A549 (cell line): ENCODE results near the gene LARP7. TPM values are rescaled to one million over a fixed set of nuclear protein-coding genes. Genes with fewer than 3 reads are reported as not detected.

Experiments used
- ATAC-seq, 2 experiments: fragments of 200-7000 bp in 1 of 2; fragments of >200 bp in 1 of 2; cut with Nextera tagmentation in 1 of 2; cut with Tn5 transposase in 1 of 2; 3 replicates each; pipeline versions ENCODE4 v1.8.0 to v1.9.1; 2018 to 2020; ENCODE audit warnings: mild to moderate bottlenecking in 1 of 2, moderate library complexity in 1 of 2
- CTCF ChIA-PET: fragments of 300-600 bp; sonication (Branson Sonifier 250); formaldehyde crosslinking; extraction: SDS; loops from one replicate; lab custom pipeline; 2021; ENCODE audit warnings: antibody characterized with exemption, inconsistent platforms; lab: Yijun Ruan, JAX
- POLR2A ChIA-PET: fragments of 350-600 bp; formaldehyde crosslinking; extraction: SDS; loops from one replicate; lab custom pipeline; 2021; ENCODE audit warnings: antibody characterized with exemption, inconsistent platforms; lab: Yijun Ruan, JAX
- DNase-seq, 2 experiments: peaks; one replicate each; pipeline versions ENCODE4 v3.0.0 to v3.0.0-alpha.2; 2011 to 2016; ENCODE audit warnings: low read depth in 1 of 2, low spot score in 1 of 2
- FAIRE-seq: peaks from 2 replicates; lab custom pipeline; 2011; peaks lifted over from hg19 to GRCh38; lab: Jason Lieb, UNC
- H3K27ac ChIP-seq, 2 experiments: fragments of >200 bp; sonication (Bioruptor Twin); formaldehyde crosslinking; 3 replicates each; pipeline ENCODE4 v1.5.1; 2016 to 2017
- H3K4me1 ChIP-seq: fragments of >200 bp; sonication (Bioruptor Twin); formaldehyde crosslinking; 3 replicates; pipeline ENCODE4 v1.6.1; 2016
- H3K4me2 ChIP-seq: fragments of >200 bp; sonication (Bioruptor Twin); formaldehyde crosslinking; 3 replicates; pipeline ENCODE4 v1.6.1; 2016
- H3K4me3 ChIP-seq: fragments of >200 bp; sonication (Bioruptor Twin); formaldehyde crosslinking; 3 replicates; pipeline ENCODE4 v1.5.1; 2016
- H3K9me3 ChIP-seq: fragments of >200 bp; sonication (Bioruptor Twin); formaldehyde crosslinking; 3 replicates; pipeline ENCODE4 v1.6.1; 2016
- ATOH8 ChIP-seq: fragments of 250-450 bp; sonication (Bioruptor Pico); IDR thresholded peaks from 2 replicates; pipeline ENCODE4 v1.5.0; 2020; ENCODE audit warnings: low read depth, mild to moderate bottlenecking, moderate library complexity
- BHLHE40 ChIP-seq: IDR thresholded peaks from 2 replicates; pipeline ENCODE4 v1.6.1; 2012; ENCODE audit warnings: low read depth, low read length, inconsistent platforms
- CBX2 ChIP-seq: fragments of 200-600 bp; sonication (generic); IDR thresholded peaks from 2 replicates; pipeline ENCODE4 v1.6.1; 2016; ENCODE audit warnings: low read depth, mild to moderate bottlenecking, borderline replicate concordance
- CHD4 ChIP-seq: fragments of 200-600 bp; sonication (generic); IDR thresholded peaks from 2 replicates; pipeline ENCODE4 v1.6.1; 2016; ENCODE audit warnings: antibody characterized with exemption, mild to moderate bottlenecking, borderline replicate concordance
- CTCF ChIP-seq: fragments of >200 bp; sonication (Bioruptor Twin); formaldehyde crosslinking; IDR thresholded peaks from 3 replicates; pipeline ENCODE4 v1.5.1; 2016
- ELK1 ChIP-seq: fragments of 150-350 bp; IDR thresholded peaks from 2 replicates; pipeline ENCODE4 v1.6.1; 2014; ENCODE audit warnings: low read depth, mild to moderate bottlenecking, low read length
- HEYL ChIP-seq: fragments of 250-450 bp; sonication (Bioruptor Pico); IDR thresholded peaks from 2 replicates; pipeline ENCODE4 v1.8.0; 2021; ENCODE audit warnings: mild to moderate bottlenecking, moderate library complexity
- HMGXB4 ChIP-seq: fragments of 250-450 bp; sonication (Bioruptor Pico); IDR thresholded peaks from 2 replicates; pipeline ENCODE4 v1.5.0; 2021; ENCODE audit warnings: mild to moderate bottlenecking, moderate library complexity, borderline replicate concordance
- HOXA7 ChIP-seq: fragments of 250-450 bp; sonication (Bioruptor Pico); IDR thresholded peaks from 2 replicates; pipeline ENCODE4 v1.5.0; 2020; ENCODE audit warnings: mild to moderate bottlenecking, moderate library complexity
- JUN ChIP-seq, 2 experiments: fragments of >200 bp; sonication (Bioruptor Twin); formaldehyde crosslinking; IDR thresholded peaks; 2 replicates in 1 of 2; 3 replicates in 1 of 2; pipeline ENCODE4 v1.6.1; 2016 to 2017
- MAX ChIP-seq: IDR thresholded peaks from 2 replicates; pipeline ENCODE4 v1.6.1; 2012
- NFE2L2 ChIP-seq: fragments of 150-350 bp; conservative IDR thresholded peaks from 2 replicates; pipeline ENCODE4 v1.6.1; 2014; ENCODE audit warnings: low read length
- NPAS2 ChIP-seq: fragments of 250-450 bp; sonication (Bioruptor Pico); IDR thresholded peaks from 2 replicates; pipeline ENCODE4 v1.8.0; 2022; ENCODE audit warnings: mild to moderate bottlenecking, moderate library complexity, borderline replicate concordance
- PBX3 ChIP-seq: IDR thresholded peaks from 2 replicates; pipeline ENCODE4 v1.6.1; 2012
- POLR2AphosphoS2 ChIP-seq: conservative IDR thresholded peaks from 2 replicates; pipeline ENCODE4 v1.6.1; 2012; ENCODE audit warnings: low read length, improper control_type of control experiment, inconsistent platforms
- RFX5 ChIP-seq: fragments of 450-650 bp; IDR thresholded peaks from 2 replicates; pipeline ENCODE4 v1.7.1; 2014; ENCODE audit warnings: antibody characterized with exemption, mild to moderate bottlenecking, moderate library complexity
- USF2 ChIP-seq: fragments of 450-650 bp; IDR thresholded peaks from 2 replicates; pipeline ENCODE4 v1.6.1; 2014; ENCODE audit warnings: antibody characterized with exemption
- ZNF302 ChIP-seq: fragments of 250-450 bp; sonication (Bioruptor Pico); IDR thresholded peaks from 2 replicates; pipeline ENCODE4 v1.9.0; 2021; ENCODE audit warnings: inconsistent platforms, mild to moderate bottlenecking, moderate library complexity
- ZSCAN20 ChIP-seq: fragments of 250-450 bp; sonication (Bioruptor Pico); IDR thresholded peaks from 2 replicates; pipeline ENCODE4 v1.8.0; 2022; ENCODE audit warnings: mild to moderate bottlenecking, moderate library complexity
- WGBS: methylation state at CpG from one replicate; pipeline ENCODE4 v1.1.6; 2017; ENCODE audit errors: missing lambda C conversion rate; 5-methylcytosine and 5-hydroxymethylcytosine counted together
- polyA plus RNA-seq, 4 experiments: library from polyadenylated mRNA; depleted of rRNA in 3 of 4; stranded (reverse); fragments of >200 nt; fragmentation: RNase III in 1 of 4; extraction: RNeasy Plus Mini Kit Qiagen cat#74134 plus additional on column Dnase treatment in 1 of 4; gene quantifications; 2 replicates in 3 of 4; 3 replicates in 1 of 4; pipeline ENCODE4 v1.2.3, GENCODE V29; 2011 to 2017

LARP7 gene
- polyA plus RNA-seq, 2 of the 4 experiments (the other 2 are of a cell fraction), result 51.8 to 56.7 TPM

GRCh38 chr4:112673076-112673475, 36.1 kb downstream of the LARP7 start (continued):
- TF ChIP-seq NFE2L2 (no peak), MAX (no peak), ZNF302 (no peak)

- CTCF ChIA-PET, result interaction anchor here (0.6 kb wide), 1 partner anchor 58 kb away, joined by 4 read pairs; no protein-coding TSS in a partner anchor
- 39% methylated on average over 1 of the region's 1 CpG for WGBS
- DNase-seq (no peak), ATAC-seq (no peak), FAIRE-seq (no peak)
- no peak for TF ChIP-seq CHD4
- no peak for TF ChIP-seq POLR2AphosphoS2
- TF ChIP-seq USF2, result no peak
- TF ChIP-seq ATOH8 (CRISPR knock-in tag), result no peak
- TF ChIP-seq CTCF, result no peak
- no peak for TF ChIP-seq HMGXB4 (CRISPR knock-in tag)
- no peak for TF ChIP-seq CBX2
- no peak for TF ChIP-seq HEYL (CRISPR knock-in tag)
- TF ChIP-seq BHLHE40, result no peak
- TF ChIP-seq NPAS2 (CRISPR knock-in tag), result no peak
- Histone ChIP-seq H3K27ac (no peak overlapping the region), H3K4me1 (no peaks in the 10 kb centered on the region), H3K4me2 (no peak overlapping the region), H3K4me3 (no peak overlapping the region), H3K9me3 (no peaks in the 10 kb centered on the region)
- POLR2A ChIA-PET, result no interaction called here
These were observed 36.7 kb downstream of the LARP7 start for GRCh38 chr4:112673686-112674085.

- ATAC-seq (no peak), FAIRE-seq (no peak), DNase-seq (no peak)
- TF ChIP-seq HOXA7 (no peak), ELK1 (no peak), ZSCAN20 (no peak), RFX5 (no peak), JUN (IDR thresholded peaks at IDR 0.05) (no peak), PBX3 (no peak)
- Histone ChIP-seq H3K4me2 (no peak overlapping the region), H3K4me1 (no peaks in the 10 kb centered on the region), H3K27ac (no peak overlapping the region), H3K9me3 (no peaks in the 10 kb centered on the region), H3K4me3 (no peak overlapping the region)
- POLR2A ChIA-PET, result no interaction called here
- 35% methylated on average over 1 of the region's 1 CpG for WGBS
- CTCF ChIA-PET, result interaction anchor here (0.6 kb wide), 1 partner anchor 57 kb away, joined by 4 read pairs; no protein-coding TSS in a partner anchor
These were observed 37.4 kb downstream of the LARP7 start for GRCh38 chr4:112674376-112674775.
